M059J (cell line): ENCODE measurements around the gene CTBS. TPM values are rescaled to one million over a fixed set of nuclear protein-coding genes. Genes with fewer than 3 reads are reported as not detected.
"Not testable (repeated sequence)": the region's sequence is repeated elsewhere in the genome, so short reads cannot be mapped to it uniquely, and the experiment has no call there.

ENCODE experiments used
- DNase-seq: peaks from one replicate; pipeline ENCODE4 v3.0.0-alpha.2; 2012; ENCODE audit warnings: low read depth
- total RNA-seq: library from RNA; depleted of rRNA; stranded (reverse); fragments of >200 nt; shearing (Covaris generic); gene quantifications from 2 replicates; pipeline ENCODE4 v1.2.3, GENCODE V29; 2014

The CTBS gene
- total RNA-seq, 1 experiment from 2014 or later, result 40.2 TPM

DNA sequence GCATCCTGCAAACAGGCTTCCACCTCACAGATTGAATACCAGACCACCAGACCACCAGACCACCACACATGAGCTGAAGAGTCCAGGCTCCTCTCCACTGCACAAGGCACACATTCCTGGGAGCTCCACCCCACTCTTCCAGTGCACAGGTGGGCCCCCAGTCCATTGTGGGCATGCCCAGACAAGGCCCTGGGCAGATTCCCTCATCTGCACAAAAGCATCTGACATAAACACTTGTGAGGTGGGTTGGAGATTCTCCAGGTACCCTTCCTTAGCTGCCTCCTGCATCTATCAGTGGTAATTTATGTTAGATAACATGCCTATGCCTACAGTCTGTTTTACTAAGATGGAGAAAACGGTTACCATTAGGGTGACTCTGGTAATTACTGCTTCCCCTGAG lies 11.6 kb upstream of the CTBS start:
- no peak for DNase-seq

DNA sequence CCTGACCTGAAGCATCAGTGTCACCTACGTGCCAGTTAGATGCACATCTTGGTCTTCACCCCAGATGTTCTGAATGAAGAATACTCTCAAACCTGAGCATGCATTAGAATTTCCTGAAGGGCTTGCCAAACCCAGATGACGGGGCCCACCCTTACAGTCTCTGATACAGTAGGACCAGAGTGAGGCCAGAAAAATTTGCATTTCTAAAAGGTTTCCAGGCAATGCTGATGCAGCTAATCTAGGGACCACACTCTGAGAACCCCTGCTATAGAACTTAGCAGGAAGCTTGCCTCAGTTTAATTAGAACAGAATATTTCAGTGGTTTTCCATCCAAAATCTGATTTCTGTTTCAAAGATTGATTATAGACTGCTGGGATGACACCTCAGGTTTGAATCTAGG lies 9.9 kb upstream of the CTBS start:
- no peak for DNase-seq

GRCh38 chr1:84583648-84584047 lies 9.4 kb upstream of the CTBS start:
- DNase-seq, result no peak

DNA sequence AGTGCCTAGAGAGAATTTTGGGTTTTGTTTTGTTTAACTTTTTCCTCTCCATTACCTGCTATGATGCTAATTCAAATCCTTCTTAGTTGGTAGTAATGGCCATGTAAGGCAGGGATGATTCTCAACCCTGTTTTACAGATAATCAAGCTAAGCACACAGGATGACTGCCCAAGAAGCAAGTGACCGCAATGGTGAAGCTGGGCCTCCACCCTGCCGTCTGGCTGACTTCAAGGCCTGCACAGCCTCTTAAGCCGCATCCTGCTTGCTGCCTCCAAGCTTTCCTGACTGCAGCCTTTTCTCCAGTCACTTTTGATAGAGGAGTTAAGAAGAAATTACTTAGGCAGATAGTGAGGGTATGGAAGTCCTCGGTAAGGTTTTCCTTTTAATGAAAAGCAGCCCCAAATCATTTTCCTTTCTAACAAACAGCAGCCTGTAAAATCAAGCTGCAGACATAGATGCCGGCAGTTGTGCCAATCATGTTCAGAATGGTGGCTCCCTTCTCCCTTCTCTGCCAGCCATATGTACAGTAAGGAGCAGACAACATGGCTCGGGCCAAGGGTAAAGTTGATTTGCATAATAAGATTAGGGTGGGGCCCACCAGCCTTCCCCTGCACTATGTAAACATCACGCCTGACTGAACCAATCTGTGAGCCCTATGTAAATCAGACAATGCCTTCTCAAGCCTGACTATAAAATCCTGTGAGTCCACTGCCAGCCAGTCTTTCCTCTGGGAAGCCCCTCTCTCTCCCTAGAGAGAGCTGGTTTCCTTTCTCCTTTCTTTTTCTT lies 8.8 kb upstream of the CTBS start:
- peak; percentile 32 for DNase-seq

GRCh38 chr1:84581648-84582047 lies 7.4 kb upstream of the CTBS start:
- DNase-seq, result no peak

- DNase-seq, result no peak
These were observed 696 bp upstream of the CTBS start for GRCh38 chr1:84574936-84575335.

DNA sequence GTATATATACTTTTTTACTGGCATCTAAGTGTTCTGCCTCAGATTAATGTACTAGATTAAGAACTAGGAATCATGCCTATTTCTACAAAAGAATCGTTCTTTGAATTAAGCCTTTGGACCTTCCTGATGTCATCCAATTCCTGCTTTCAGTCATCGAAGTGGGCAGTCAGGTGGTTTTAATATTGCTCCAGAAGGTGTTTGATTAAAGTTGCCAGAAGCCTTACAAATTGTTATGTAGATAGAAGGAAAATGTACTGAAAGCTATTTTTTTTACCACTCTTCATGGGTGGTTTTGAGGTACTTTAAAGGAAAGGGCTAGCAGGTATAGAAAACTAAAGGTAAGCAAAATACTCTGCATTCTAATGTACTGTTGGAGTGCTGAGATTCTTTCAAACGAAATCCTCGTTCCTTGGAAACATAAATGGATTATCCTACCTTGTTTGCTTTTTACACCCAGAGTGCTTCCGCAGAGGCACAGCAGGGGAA lies 716 bp downstream of the CTBS start:
- no peak for DNase-seq

GRCh38 chr1:84571150-84571535 lies 3.1 kb downstream of the CTBS start:
- peak; percentile 76 for DNase-seq

GRCh38 chr1:84570436-84571149 lies 3.6 kb downstream of the CTBS start:
- DNase-seq, result peak; percentile 68

- no peak for DNase-seq
These were observed 5.0 kb downstream of the CTBS start for GRCh38 chr1:84569216-84569615.

DNA sequence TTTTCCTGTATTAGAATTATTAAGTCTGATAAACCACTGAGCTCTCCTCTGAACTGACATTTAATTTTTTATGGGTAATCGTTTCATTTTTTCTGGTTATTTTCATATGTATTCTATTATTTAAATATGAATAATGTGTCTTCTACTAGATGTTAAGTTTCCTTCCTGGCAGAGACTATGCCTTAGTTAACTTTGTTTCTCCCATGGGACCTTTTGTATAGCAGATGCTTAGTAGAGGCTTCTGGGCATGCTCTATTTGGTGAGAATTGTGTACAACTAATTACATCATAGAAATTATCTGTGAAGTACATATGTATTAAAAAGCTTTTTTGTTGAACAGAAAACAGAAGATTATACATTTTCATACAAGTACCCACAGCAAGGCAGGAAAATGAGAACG lies 23.4 kb downstream of the CTBS start:
- no peak for DNase-seq

DNA sequence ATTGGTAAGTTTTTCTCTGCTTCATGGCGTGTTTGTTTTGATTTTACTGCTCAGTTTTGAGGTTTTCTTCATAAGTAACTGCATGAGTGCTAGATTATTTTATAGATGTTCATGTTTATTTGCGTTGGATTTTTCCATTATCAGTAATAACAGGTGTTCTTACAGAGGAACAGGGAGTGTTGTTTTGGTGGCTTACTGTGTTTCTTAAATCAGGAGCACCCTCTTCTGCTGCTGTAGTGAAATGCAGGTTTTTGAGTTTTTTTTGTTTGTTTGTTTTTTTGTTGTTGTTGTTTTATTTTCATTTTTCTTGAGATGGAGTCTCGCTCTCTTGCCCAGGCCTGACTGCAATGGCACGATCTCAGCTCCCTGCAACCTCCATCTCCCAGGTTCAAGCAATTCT lies 32.6 kb downstream of the CTBS start:
- DNase-seq, result no peak

- DNase-seq, result no peak
These were observed 33.5 kb downstream of the CTBS start for GRCh38 chr1:84540759-84541158.

GRCh38 chr1:84539972-84540371 lies 34.3 kb downstream of the CTBS start:
- peak; percentile 27 for DNase-seq

- peak; percentile 14 for DNase-seq
These were observed 35.6 kb downstream of the CTBS start for GRCh38 chr1:84538599-84538998.

DNA sequence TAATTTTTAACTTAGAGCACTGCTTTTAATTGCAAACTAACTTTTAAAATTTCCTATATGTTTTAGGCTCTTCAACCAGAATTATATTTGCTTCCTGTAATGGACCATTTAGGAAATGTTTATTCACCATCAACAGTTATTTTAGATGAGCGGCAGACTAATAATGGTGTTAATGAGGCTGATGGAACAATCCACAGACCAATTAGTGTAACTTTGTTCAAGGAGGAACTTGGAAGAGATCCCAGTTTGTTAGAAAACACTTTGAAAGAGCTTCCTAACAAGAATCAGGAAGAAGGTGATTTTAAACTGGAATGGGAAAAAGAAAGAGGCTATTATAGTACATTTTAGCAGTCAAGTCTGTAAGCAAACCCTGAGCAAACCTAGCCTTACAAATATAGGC lies 48.5 kb downstream of the CTBS start:
- no peak for DNase-seq

DNA sequence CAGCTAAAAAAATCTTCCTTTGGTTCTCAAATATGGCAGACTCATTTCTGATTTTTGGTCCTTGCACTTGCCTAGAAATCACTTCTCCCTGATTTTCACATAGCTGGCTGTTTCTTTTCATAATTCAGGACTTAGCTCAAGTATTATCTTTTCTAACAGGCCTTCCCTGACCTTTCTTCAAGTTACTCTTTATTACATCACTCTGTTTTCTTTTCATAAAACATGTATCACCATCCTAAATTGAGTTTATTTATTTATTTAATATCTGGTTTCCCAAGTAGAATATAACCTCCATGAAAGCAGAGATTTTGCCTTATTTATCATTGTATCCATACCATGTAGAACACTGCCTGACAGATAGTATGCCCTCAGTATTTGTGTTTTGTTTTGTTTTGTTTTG lies 49.6 kb downstream of the CTBS start:
- DNase-seq, result no peak

- peak; percentile 50 for DNase-seq
These were observed 63.6 kb downstream of the CTBS start for GRCh38 chr1:84510668-84511067.

- no peak for DNase-seq
These were observed 64.1 kb downstream of the CTBS start for GRCh38 chr1:84510165-84510564.

GRCh38 chr1:84509029-84509428 lies 65.2 kb downstream of the CTBS start:
- no peak for DNase-seq

DNA sequence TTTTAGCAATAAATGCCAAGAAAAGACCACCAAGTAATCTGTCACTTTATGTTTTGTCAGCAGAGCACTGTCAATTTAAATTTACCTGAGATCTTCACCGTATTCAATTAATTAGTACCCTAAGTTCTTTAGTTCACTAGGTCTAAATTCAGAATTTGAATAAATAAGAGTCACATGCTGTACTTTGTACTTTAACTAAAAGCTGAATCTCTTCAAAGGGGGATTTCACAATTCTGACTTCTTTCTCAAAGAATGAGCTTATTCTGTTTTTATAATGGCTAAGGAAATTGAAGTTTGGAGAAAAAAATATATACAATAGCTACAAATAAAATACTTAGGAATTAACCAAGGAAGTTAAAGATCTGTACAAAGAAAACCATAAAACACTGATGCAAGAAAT lies 65.7 kb downstream of the CTBS start:
- no peak for DNase-seq

GRCh38 chr1:84507887-84508286 lies 66.4 kb downstream of the CTBS start:
- DNase-seq, result not testable (repeated sequence)

GRCh38 chr1:84506729-84507453 lies 67.3 kb downstream of the CTBS start:
- DNase-seq, result no peak
